ENCODE data around the gene MITF.

The MITF gene

DNA sequence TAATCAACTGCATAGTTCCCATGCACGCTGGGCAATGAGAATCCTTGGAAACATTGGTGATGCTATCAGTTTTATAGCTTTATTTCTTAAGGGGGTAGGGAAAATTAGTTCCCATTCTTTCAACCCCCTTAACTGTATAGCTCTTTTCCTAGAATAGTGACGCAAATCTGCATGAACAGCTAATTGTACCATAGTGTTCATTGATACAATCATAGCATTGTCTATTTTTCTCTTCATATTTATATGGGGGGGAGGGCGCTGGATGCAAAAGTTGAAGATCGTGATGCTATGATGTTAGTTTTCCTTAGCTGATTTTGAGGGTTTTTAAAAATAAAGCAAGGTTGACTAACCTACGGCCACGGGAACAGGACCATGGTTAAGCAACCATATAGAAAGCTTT, 227.9 kb downstream of the MITF start:
- no peak for DNase-seq (ENCODE audit: low read depth)

- no peak for DNase-seq (ENCODE audit: low read depth)
Measured at GRCh38 chr3:69970827-69971226, 231.6 kb downstream of the MITF start.

GRCh38 chr3:69972672-69973071, 233.4 kb downstream of the MITF start:
- DNase-seq (ENCODE audit: low read depth): no peak

DNA sequence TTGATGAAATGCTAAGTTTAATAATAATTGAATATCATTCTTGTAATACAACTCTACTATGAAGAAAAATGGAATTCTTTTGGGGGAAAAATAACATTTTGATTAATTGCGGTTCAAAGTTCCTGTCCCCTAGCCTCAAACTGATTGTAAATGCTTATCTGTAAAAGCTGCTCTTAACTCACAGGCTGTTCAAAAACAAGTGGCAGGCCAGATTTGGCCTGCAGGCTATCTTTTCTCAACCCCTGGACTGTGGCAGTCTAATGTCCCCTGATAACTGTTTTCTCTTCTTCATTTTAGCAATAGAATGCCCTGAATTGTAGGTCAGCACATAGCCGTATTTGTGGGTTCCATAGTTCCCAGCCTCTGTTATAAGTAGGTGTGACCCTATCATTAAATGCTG, 236.8 kb downstream of the MITF start:
- no peak for DNase-seq (ENCODE audit: low read depth)

- no peak for DNase-seq (ENCODE audit: low read depth)
Measured at GRCh38 chr3:69983546-69984265, 244.4 kb downstream of the MITF start.

GRCh38 chr3:69985266-69985665, 246.0 kb downstream of the MITF start:
- no peak for DNase-seq (ENCODE audit: low read depth)

GRCh38 chr3:69986419-69986818, 247.2 kb downstream of the MITF start:
- DNase-seq (ENCODE audit: low read depth): no peak

- no peak for DNase-seq (ENCODE audit: low read depth)
Measured at GRCh38 chr3:69987833-69988232, 248.6 kb downstream of the MITF start.

DNA sequence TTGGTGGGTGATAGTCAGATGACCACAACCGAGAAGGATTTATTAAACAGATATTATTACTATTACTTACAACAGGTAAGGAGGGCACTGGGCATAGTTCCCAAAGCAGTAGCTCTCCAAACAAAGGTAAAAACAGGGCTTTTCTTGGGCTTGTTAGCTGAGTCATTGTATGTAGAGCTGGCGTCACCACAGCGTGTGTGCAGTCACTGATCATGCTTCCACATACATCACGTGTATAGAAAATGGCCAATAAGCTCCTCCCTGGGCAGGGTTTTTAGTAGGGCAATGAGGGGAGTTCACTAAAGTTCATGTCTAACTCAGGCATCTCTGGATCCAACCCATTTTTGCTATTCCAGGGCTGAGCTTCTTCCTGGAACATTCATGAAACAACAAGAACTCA, 254.5 kb downstream of the MITF start:
- no peak for DNase-seq (ENCODE audit: low read depth)

DNA sequence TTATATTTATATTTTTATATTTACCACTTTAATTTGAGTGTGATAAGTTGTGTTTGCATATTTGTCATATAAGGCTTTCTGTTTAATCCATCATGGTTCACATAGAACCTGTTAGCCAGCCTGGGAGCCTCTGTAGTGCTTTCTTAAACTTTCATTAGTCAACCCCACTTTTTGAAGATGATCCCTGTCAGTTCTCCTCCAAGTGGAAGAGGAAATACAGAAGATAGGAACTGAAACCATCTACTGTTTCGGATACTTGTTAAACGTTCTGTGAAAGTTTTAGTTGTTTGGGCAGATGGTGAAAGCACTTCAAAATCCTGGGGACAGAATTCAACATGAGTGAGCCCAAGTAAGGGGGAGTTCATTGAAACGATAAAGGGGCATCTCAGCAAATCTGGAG, 255.7 kb downstream of the MITF start:
- DNase-seq (ENCODE audit: low read depth): no peak

DNA sequence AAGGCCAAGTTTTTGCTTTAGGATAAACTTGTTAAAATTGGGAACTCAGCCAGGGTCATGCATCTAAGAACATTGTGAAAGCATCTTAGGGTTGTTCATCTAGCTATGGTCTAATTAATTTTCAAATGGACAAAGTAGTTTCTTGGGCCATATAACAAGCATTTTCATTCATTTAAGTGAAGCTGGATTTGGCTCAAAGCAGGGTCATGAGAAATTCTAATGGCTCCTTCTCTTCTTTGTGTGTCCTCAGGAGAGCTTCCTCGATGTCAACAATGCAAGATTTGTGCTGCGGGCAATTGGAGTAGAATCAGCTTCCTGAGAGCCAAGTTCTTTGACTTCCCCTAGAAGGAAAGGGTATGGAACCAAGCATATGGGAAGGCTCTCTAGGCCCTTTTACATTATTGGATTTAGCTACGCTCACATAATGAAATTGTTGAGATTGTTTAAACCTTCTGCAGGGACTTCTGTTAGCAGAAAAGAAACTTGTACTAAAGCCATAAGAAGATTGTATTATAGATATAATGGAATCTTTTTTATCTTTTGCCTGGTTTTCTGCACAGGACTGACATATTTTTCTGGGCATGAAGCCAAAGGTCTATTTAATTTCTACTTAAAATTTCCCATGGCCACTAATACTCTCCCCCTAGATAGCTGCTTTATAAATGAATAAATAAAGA, 258.5 kb downstream of the MITF start:
- no peak for DNase-seq (ENCODE audit: low read depth)

DNA sequence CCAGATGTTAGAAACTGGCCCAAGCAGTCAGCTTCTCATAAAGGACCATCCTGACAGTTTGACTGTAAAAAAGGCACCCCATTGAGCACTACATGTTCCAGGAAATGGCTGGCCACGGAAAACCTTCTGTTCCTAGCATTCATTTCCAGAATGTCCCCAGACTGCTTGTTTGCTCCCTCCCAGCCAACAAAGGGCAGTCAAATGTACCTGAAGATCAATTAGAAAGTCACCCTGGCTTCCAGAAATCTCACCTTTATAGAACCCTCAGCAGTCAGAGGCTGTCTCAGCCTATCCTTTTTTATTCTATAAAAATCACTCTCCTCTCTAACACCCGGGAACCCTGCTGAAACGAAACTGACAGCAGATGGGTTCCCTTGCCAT, 259.5 kb downstream of the MITF start:
- DNase-seq (ENCODE audit: low read depth): no peak

- no peak for DNase-seq (ENCODE audit: low read depth)
Measured at GRCh38 chr3:69999140-70000027, 260.1 kb downstream of the MITF start, which contains the start of gene SAMMSON. Gene SAMMSON (plus strand): TSS chr3:69999733.

- DNase-seq (ENCODE audit: low read depth): no peak
Measured at GRCh38 chr3:70000028-70000410, 260.8 kb downstream of the MITF start.

GRCh38 chr3:70000563-70001081, 261.4 kb downstream of the MITF start:
- DNase-seq (ENCODE audit: low read depth): no peak

GRCh38 chr3:70003119-70003518, 263.9 kb downstream of the MITF start:
- DNase-seq (ENCODE audit: low read depth): no peak

- no peak for DNase-seq (ENCODE audit: low read depth)
Measured at GRCh38 chr3:70006089-70006488, 266.8 kb downstream of the MITF start.

DNA sequence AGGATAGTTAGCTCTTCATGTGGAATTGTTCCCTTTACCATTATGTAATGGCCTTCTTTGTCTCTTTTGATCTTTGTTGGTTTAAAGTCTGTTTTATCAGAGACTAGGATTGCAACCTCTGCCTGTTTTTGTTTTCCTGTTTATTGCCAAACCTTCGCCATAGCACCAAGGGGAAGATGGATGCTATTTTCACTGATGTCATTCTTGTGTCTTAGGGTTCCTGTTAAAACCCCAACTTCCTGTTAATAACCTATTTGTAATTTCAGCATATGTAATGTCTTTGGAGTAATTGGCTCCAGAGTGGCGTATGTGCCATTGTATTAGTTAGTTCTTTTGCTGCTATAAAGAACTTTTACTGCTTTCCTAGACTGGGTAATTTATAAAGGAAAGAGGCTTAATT, 271.1 kb downstream of the MITF start:
- DNase-seq (ENCODE audit: low read depth): no peak

DNA sequence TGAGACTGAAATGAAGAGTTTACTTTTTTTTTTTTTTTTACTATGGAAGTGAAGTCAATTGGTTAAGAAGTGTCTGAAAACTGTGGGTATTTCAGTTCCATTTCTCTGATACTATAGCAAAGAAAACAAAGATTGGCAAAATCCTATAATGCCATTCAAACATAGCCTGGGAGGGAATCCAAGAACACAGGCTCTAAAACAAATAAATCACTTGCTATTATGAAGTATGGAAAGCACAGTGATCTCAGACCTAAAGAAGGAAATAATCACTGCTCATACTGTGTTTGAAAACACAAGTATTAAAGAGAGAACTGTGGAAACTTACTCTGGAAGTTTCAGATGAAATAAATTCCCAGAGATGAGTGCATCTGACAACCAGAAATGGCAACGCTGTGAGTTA, 272.3 kb downstream of the MITF start:
- DNase-seq (ENCODE audit: low read depth): no peak
